Loucy (cell line): ENCODE results near the gene IL18R1.

ENCODE experiments used
- H2AFZ ChIP-seq: fragments of 200-600 bp; sonication (generic); 2 replicates; pipeline ENCODE4 v1.6.0; 2016; ENCODE audit warnings: antibody characterized with exemption, mild to moderate bottlenecking, low read length, moderate library complexity
- H3F3A ChIP-seq: fragments of 200-600 bp; 2 replicates; pipeline ENCODE4 v1.6.0; 2016; ENCODE audit warnings: antibody characterized with exemption, low read depth, mild to moderate bottlenecking
- H3K27me3 ChIP-seq: fragments of 200-600 bp; sonication (generic); 2 replicates; pipeline ENCODE4 v1.6.1; 2014; ENCODE audit warnings: low read length, mild to moderate bottlenecking; ENCODE audit not compliant: insufficient read depth, poor library complexity, severe bottlenecking
- H3K36me3 ChIP-seq: fragments of 200-600 bp; sonication (generic); 2 replicates; pipeline ENCODE4 v1.6.1; 2016; ENCODE audit warnings: low read length; ENCODE audit not compliant: insufficient read depth
- H3K4me1 ChIP-seq: fragments of 200-600 bp; sonication (generic); 2 replicates; pipeline ENCODE4 v1.5.1; 2014; ENCODE audit warnings: low read length, mild to moderate bottlenecking; ENCODE audit not compliant: insufficient read depth, poor library complexity, severe bottlenecking
- H3K4me2 ChIP-seq: fragments of 200-600 bp; sonication (generic); 2 replicates; pipeline ENCODE4 v1.6.0; 2014; ENCODE audit warnings: antibody characterized with exemption, low read length, low read depth, mild to moderate bottlenecking; ENCODE audit not compliant: poor library complexity, severe bottlenecking
- H3K4me3 ChIP-seq: fragments of 200-600 bp; sonication (generic); 2 replicates; pipeline ENCODE4 v1.5.1; 2014; ENCODE audit warnings: low read length, mild to moderate bottlenecking, mixed read lengths; ENCODE audit not compliant: poor library complexity, severe bottlenecking
- H3K79me2 ChIP-seq: fragments of 200-600 bp; sonication (generic); 2 replicates; pipeline ENCODE4 v1.6.1; 2014; ENCODE audit warnings: low read length; ENCODE audit not compliant: insufficient read depth
- H3K9ac ChIP-seq: fragments of 200-600 bp; sonication (generic); 2 replicates; pipeline ENCODE4 v1.6.0; 2014; ENCODE audit warnings: mild to moderate bottlenecking, low read depth, low read length, moderate library complexity; ENCODE audit not compliant: poor library complexity, severe bottlenecking
- H3K9me2 ChIP-seq: fragments of 200-600 bp; sonication (generic); replicated peaks from 2 replicates; pipeline ENCODE4 v1.6.1; 2016; ENCODE audit warnings: low read depth, low read length, mixed read lengths
- H3K9me3 ChIP-seq: fragments of 200-600 bp; sonication (generic); 2 replicates; pipeline ENCODE4 v1.6.1; 2014; ENCODE audit warnings: mild to moderate bottlenecking, antibody characterized with exemption, low read length, low read depth; ENCODE audit not compliant: insufficient read depth
- H4K20me1 ChIP-seq: fragments of 200-600 bp; sonication (generic); 2 replicates; pipeline ENCODE4 v1.6.0; 2014; ENCODE audit warnings: antibody characterized with exemption, low read length, mild to moderate bottlenecking; ENCODE audit not compliant: insufficient read depth, poor library complexity, severe bottlenecking
- EZH2phosphoT487 ChIP-seq: fragments of 200-600 bp; IDR thresholded peaks from 2 replicates; pipeline ENCODE4 v1.6.1; 2018; ENCODE audit warnings: antibody characterized with exemption, mild to moderate bottlenecking, moderate library complexity, borderline replicate concordance
- TF ChIP-seq, protein P1 (sequence below): fragments of 200-600 bp; sonication (generic); conservative IDR thresholded peaks from 2 replicates; pipeline ENCODE4 v1.5.1; 2014; ENCODE audit warnings: mild to moderate bottlenecking, antibody characterized with exemption, low read length

Gene IL18R1

DNA sequence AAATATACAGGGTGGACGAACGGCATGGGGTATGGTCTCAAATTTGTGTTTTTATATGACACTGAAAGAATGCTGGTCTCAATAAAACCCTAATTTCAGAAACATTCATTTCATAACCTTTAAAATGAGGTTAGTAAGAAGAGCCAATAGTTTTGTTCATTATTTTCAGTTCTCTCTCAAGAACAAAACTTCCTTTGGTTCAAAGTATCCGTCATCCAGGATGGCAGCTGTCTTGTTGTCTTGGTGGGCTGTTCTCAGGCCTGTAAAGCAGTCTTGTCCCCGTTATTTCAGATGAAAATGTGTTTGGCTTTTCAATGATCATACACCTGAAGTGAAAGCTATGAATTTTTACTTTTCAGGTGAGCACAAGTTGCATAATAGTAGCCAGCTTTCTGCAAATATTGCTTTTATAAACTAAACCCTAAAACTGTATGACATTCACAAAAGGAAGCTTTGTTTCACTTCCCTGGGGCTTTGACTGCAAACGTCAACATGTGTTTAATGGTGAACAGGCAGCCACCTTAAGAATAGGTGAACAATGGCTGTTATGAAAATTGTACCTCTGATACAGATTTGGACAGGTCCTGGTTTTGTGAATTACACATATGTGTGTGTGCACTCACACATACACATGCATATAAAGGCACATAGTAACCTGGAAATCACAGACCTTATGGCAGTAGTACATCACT lies 70.0 kb downstream of the IL18R1 start:
- H4K20me1 ChIP-seq, result peaks cover 7% of the 10 kb centered on the region
- peak overlapping the region; percentile 23 for H3K9ac ChIP-seq
- peaks cover 96% of the 10 kb centered on the region for H3K79me2 ChIP-seq
- H3K9me2 ChIP-seq, result no peaks in the 10 kb centered on the region
- no peak for TF ChIP-seq EZH2phosphoT487
- TF ChIP-seq, protein P1, sequence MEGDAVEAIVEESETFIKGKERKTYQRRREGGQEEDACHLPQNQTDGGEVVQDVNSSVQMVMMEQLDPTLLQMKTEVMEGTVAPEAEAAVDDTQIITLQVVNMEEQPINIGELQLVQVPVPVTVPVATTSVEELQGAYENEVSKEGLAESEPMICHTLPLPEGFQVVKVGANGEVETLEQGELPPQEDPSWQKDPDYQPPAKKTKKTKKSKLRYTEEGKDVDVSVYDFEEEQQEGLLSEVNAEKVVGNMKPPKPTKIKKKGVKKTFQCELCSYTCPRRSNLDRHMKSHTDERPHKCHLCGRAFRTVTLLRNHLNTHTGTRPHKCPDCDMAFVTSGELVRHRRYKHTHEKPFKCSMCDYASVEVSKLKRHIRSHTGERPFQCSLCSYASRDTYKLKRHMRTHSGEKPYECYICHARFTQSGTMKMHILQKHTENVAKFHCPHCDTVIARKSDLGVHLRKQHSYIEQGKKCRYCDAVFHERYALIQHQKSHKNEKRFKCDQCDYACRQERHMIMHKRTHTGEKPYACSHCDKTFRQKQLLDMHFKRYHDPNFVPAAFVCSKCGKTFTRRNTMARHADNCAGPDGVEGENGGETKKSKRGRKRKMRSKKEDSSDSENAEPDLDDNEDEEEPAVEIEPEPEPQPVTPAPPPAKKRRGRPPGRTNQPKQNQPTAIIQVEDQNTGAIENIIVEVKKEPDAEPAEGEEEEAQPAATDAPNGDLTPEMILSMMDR, result no peak
- peak overlapping the region; percentile 80 for H3K4me3 ChIP-seq
- no peaks in the 10 kb centered on the region for H3K36me3 ChIP-seq
- peaks cover 5% of the 10 kb centered on the region; the same call in 1 of the 2 replicates for H3K9me3 ChIP-seq
- no peak overlapping the region for H2AFZ ChIP-seq
- peaks cover 87% of the 10 kb centered on the region for H3K4me1 ChIP-seq
- no peaks in the 10 kb centered on the region for H3F3A ChIP-seq
- H3K4me2 ChIP-seq, result peak overlapping the region; percentile 98
- no peaks in the 10 kb centered on the region for H3K27me3 ChIP-seq

DNA sequence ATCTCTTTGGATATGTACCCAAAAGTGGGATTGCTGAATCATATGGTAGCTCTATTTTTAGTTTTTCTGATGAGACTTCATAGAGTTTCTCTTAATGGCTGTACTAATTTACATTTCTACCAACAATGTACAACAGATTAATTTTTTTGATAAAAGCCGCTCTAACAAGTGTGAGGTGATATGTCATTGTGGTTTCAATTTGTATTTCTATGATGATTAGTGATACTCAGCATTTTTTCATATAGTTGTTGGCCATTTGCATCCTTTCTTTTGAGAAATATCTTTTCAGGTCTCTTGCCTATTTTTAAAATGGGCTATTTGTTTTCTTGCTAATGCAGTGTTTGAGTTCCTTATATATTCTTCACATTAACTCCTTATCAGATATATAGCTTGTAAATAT lies 71.7 kb downstream of the IL18R1 start:
- TF ChIP-seq EZH2phosphoT487, result no peak
- TF ChIP-seq, protein P1, result no peak
- H2AFZ ChIP-seq, result no peak overlapping the region

DNA sequence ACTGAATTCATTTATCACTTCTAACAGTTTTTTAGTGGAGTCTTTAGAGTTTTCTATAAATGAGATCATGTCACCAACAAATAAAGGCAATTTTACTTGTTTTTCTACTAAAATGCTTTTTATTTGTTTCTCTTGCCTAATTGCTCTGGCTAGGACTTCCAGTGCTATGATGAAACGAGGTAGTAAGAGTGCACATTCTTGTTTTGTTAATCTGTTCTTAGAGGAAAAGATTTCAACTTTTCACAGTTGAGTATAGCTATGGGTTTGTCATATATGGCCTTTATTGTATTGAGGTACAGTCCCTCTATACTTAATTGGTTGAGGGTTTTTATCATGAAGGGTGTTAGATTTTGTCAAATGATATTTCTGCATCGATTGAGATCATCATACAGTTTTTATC lies 73.0 kb downstream of the IL18R1 start:
- Histone ChIP-seq H2AFZ (no peak overlapping the region), H3K27me3 (no peaks in the 10 kb centered on the region), H3K9me3 (peaks cover 5% of the 10 kb centered on the region; the same call in 1 of the 2 replicates), H3K4me1 (peaks cover 76% of the 10 kb centered on the region), H3F3A (no peaks in the 10 kb centered on the region), H3K4me3 (peak overlapping the region; percentile 57), H3K9me2 (no peaks in the 10 kb centered on the region), H3K79me2 (peaks cover 92% of the 10 kb centered on the region), H3K4me2 (peak overlapping the region; percentile 68), H4K20me1 (peaks cover 7% of the 10 kb centered on the region), H3K36me3 (peaks cover 7% of the 10 kb centered on the region; the same call in 1 of the 2 replicates), H3K9ac (no peak overlapping the region)
- TF ChIP-seq, protein P1, result no peak
- TF ChIP-seq EZH2phosphoT487, result no peak

More for the DNA sequence above, 71.7 kb downstream of the IL18R1 start:
- peaks cover 87% of the 10 kb centered on the region for H3K4me1 ChIP-seq
- H3K36me3 ChIP-seq, result no peaks in the 10 kb centered on the region
- no peak overlapping the region for H3K9ac ChIP-seq
- H3K4me3 ChIP-seq, result peak overlapping the region; percentile 31
- H3K79me2 ChIP-seq, result peaks cover 94% of the 10 kb centered on the region
- peaks cover 7% of the 10 kb centered on the region for H4K20me1 ChIP-seq
- H3K9me2 ChIP-seq, result no peaks in the 10 kb centered on the region
- H3K4me2 ChIP-seq, result peak overlapping the region; percentile 68
- no peaks in the 10 kb centered on the region for H3K27me3 ChIP-seq
- peaks cover 5% of the 10 kb centered on the region; the same call in 1 of the 2 replicates for H3K9me3 ChIP-seq
- no peaks in the 10 kb centered on the region for H3F3A ChIP-seq
